ENCODE data around the gene CGNL1. TPM values are rescaled to one million over a fixed set of nuclear protein-coding genes. Genes with fewer than 3 reads are reported as not detected.

Gene CGNL1
- total RNA-seq, 1 experiment from 2014 or later: 34.6 TPM

GRCh38 chr15:57354436-57355123, 21.7 kb upstream of the CGNL1 start:
- H4K20me1 ChIP-seq (ENCODE audit: control insufficient read depth, insufficient read depth, insufficient read length): no peaks in the 10 kb centered on the region
- Mint-ChIP-seq H3K4me1 (peaks cover 52 to 56% of the 10 kb centered on the region in 2 experiments), H3K27ac (0 out of 7 replicates have a peak overlapping the region, but pooled peaks of 1 of the 3 experiments have one; percentile 35), H3K4me3 (no peak overlapping the region), H3K9me3 (no peaks in the 10 kb centered on the region; a peak in 1 of 5 replicates), H3K36me3 (ENCODE audit: insufficient read depth in 1 of 3, low read depth in 3 of 3) (no peaks in the 10 kb centered on the region), H3K27me3 (ENCODE audit: low read depth) (peaks cover 3% of the 10 kb centered on the region; the same call in 1 of the 2 replicates)
- no peak overlapping the region for H3K9ac ChIP-seq (ENCODE audit: extremely low read depth, insufficient read length, low read length)
- no peak overlapping the region for H3K4me2 ChIP-seq (ENCODE audit: insufficient read depth, insufficient read length, low read length)
- no peak overlapping the region for H2BK20ac ChIP-seq (ENCODE audit: low read depth, low read length, poor library complexity, severe bottlenecking)
- no peak for DNase-seq
- H2AK5ac ChIP-seq (ENCODE audit: insufficient read length, low read length): no peak overlapping the region
- H3K23ac ChIP-seq (ENCODE audit: insufficient read length, low read depth, low read length): no peak overlapping the region
- H4K5ac ChIP-seq (ENCODE audit: insufficient read length, low read depth, low read length): no peak overlapping the region
- no peaks in the 10 kb centered on the region for H3K79me2 ChIP-seq (ENCODE audit: insufficient read depth, low read length)
- no peak overlapping the region for H3K14ac ChIP-seq (ENCODE audit: insufficient read depth, low read length)
- no peak overlapping the region for H2BK5ac ChIP-seq (ENCODE audit: insufficient read length, low read length)
- no peak overlapping the region for H2BK12ac ChIP-seq (ENCODE audit: insufficient read length, low read depth, low read length)
- no peak overlapping the region for H3K18ac ChIP-seq (ENCODE audit: insufficient read length, low read depth, low read length)
- H3K79me1 ChIP-seq (ENCODE audit: insufficient read depth, low read depth, low read length, poor library complexity, severe bottlenecking): no peaks in the 10 kb centered on the region
- no peak overlapping the region for H3K27ac ChIP-seq (ENCODE audit: insufficient read length, low read depth, low read length)
- H4K8ac ChIP-seq (replicated peaks; ENCODE audit: insufficient read length, low read depth, low read length): no peak overlapping the region
- H3K4ac ChIP-seq (ENCODE audit: low read depth, low read length): no peak overlapping the region
- no peaks in the 10 kb centered on the region for H3K23me2 ChIP-seq (ENCODE audit: insufficient read length, low read depth, low read length, poor library complexity, severe bottlenecking)
- WGBS (ENCODE audit: extremely low coverage, insufficient read length, low lambda C conversion rate): no CpG with 5 or more reads among the region's 7 CpGs
- no peak overlapping the region for H2AFZ ChIP-seq (ENCODE audit: low read length)
- H3T11ph ChIP-seq (ENCODE audit: low read length): no peak overlapping the region
- no peaks in the 10 kb centered on the region for H3K9me3 ChIP-seq (ENCODE audit: control insufficient read depth, low read depth, low read length)
- TF ChIP-seq, protein P1, sequence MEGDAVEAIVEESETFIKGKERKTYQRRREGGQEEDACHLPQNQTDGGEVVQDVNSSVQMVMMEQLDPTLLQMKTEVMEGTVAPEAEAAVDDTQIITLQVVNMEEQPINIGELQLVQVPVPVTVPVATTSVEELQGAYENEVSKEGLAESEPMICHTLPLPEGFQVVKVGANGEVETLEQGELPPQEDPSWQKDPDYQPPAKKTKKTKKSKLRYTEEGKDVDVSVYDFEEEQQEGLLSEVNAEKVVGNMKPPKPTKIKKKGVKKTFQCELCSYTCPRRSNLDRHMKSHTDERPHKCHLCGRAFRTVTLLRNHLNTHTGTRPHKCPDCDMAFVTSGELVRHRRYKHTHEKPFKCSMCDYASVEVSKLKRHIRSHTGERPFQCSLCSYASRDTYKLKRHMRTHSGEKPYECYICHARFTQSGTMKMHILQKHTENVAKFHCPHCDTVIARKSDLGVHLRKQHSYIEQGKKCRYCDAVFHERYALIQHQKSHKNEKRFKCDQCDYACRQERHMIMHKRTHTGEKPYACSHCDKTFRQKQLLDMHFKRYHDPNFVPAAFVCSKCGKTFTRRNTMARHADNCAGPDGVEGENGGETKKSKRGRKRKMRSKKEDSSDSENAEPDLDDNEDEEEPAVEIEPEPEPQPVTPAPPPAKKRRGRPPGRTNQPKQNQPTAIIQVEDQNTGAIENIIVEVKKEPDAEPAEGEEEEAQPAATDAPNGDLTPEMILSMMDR (conservative IDR thresholded peaks at IDR 0.05): no peak
- no peak overlapping the region for H2BK15ac ChIP-seq (ENCODE audit: low read depth, low read length)
- no peak overlapping the region for H4K91ac ChIP-seq (ENCODE audit: insufficient read length, low read depth, low read length)
- H3K4me1 ChIP-seq (ENCODE audit: insufficient read depth, low read length): peaks cover 13% of the 10 kb centered on the region; the same call in 1 of the 2 replicates
- no peak overlapping the region for H2BK120ac ChIP-seq (ENCODE audit: low read depth, low read length, poor library complexity, severe bottlenecking)
- H3K56ac ChIP-seq (ENCODE audit: insufficient read length, low read depth, low read length): no peak overlapping the region
- no peaks in the 10 kb centered on the region for H3K27me3 ChIP-seq (ENCODE audit: insufficient read depth, low read length)
